OCI-LY1 (cell line): Measurements from ENCODE around the gene LYRM7.

Experiments
- H2AFZ ChIP-seq: fragments of 200-600 bp; sonication (generic), shearing (Covaris generic); 2 replicates; pipeline ENCODE4 v1.6.0; 2014; ENCODE audit warnings: antibody characterized with exemption, mild to moderate bottlenecking, low read length
- H3F3A ChIP-seq: fragments of 200-600 bp; sonication (generic), shearing (Covaris generic); 2 replicates; pipeline ENCODE4 v1.6.0; 2014; ENCODE audit warnings: mild to moderate bottlenecking, antibody characterized with exemption, low read length, moderate library complexity; ENCODE audit not compliant: insufficient read depth
- H3K27ac ChIP-seq: fragments of 200-600 bp; sonication (generic); 2 replicates; pipeline ENCODE4 v1.5.1; 2014; ENCODE audit warnings: low read length, mixed run types, mild to moderate bottlenecking, low read depth; ENCODE audit not compliant: poor library complexity, severe bottlenecking
- H3K27me3 ChIP-seq: fragments of 200-600 bp; sonication (generic); 2 replicates; pipeline ENCODE4 v1.6.0; 2014; ENCODE audit warnings: antibody characterized with exemption, mild to moderate bottlenecking, low read length, moderate library complexity; ENCODE audit not compliant: insufficient read depth
- H3K36me3 ChIP-seq: fragments of 200-600 bp; sonication (generic); 2 replicates; pipeline ENCODE4 v1.6.1; 2014; ENCODE audit warnings: mild to moderate bottlenecking, antibody characterized with exemption, low read length, moderate library complexity, mixed read lengths; ENCODE audit not compliant: insufficient read depth
- H3K4me1 ChIP-seq: fragments of 200-600 bp; sonication (generic); 2 replicates; pipeline ENCODE4 v1.5.1; 2014; ENCODE audit warnings: mild to moderate bottlenecking, low read length, moderate library complexity; ENCODE audit not compliant: insufficient read depth, severe bottlenecking
- H3K4me2 ChIP-seq: fragments of 200-600 bp; sonication (generic), shearing (Covaris generic); 2 replicates; pipeline ENCODE4 v1.6.1; 2014; ENCODE audit warnings: low read length
- H3K4me3 ChIP-seq: fragments of 200-600 bp; sonication (generic); 2 replicates; pipeline ENCODE4 v1.5.1; 2014; ENCODE audit warnings: low read length, low read depth, mild to moderate bottlenecking, mixed read lengths; ENCODE audit not compliant: poor library complexity, severe bottlenecking
- H3K79me2 ChIP-seq: fragments of 200-600 bp; shearing (Covaris generic); 2 replicates; pipeline ENCODE4 v1.6.1; 2016; ENCODE audit warnings: mixed run types, low read length, mixed read lengths; ENCODE audit not compliant: insufficient read depth
- H3K9ac ChIP-seq: fragments of 200-600 bp; sonication (generic), shearing (Covaris generic); 2 replicates; pipeline ENCODE4 v1.6.1; 2014; ENCODE audit warnings: mild to moderate bottlenecking, low read length, mixed read lengths
- H3K9me2 ChIP-seq: fragments of 200-600 bp; sonication (generic), shearing (Covaris generic); 2 replicates; pipeline ENCODE4 v1.6.1; 2014; ENCODE audit warnings: low read depth, mild to moderate bottlenecking, low read length, mixed read lengths
- H3K9me3 ChIP-seq: fragments of 200-600 bp; shearing (Covaris generic); 2 replicates; pipeline ENCODE4 v1.6.1; 2014; ENCODE audit warnings: low read length, mixed read lengths
- H4K20me1 ChIP-seq: fragments of 200-600 bp; sonication (generic), shearing (Covaris generic); 2 replicates; pipeline ENCODE4 v1.6.0; 2016; ENCODE audit warnings: mild to moderate bottlenecking, low read length; ENCODE audit not compliant: insufficient read depth
- CTCF ChIP-seq: fragments of 200-600 bp; sonication (generic), shearing (Covaris generic); IDR thresholded peaks from 2 replicates; pipeline ENCODE4 v1.5.1; 2017; ENCODE audit warnings: mild to moderate bottlenecking, antibody characterized with exemption, low read length, moderate library complexity, mixed read lengths
- EZH2 ChIP-seq: fragments of 200-600 bp; sonication (generic), shearing (Covaris generic); IDR thresholded peaks from 2 replicates; pipeline ENCODE4 v1.8.0; 2017; ENCODE audit warnings: borderline replicate concordance, mixed run types, mild to moderate bottlenecking, antibody characterized with exemption, low read length, moderate library complexity, mixed read lengths

LYRM7 gene

GRCh38 chr5:131195696-131196095, 25.0 kb downstream of the LYRM7 start:
- Histone ChIP-seq H3K27ac (no peak overlapping the region), H3K9ac (no peak overlapping the region), H3K27me3 (no peaks in the 10 kb centered on the region), H3K79me2 (no peaks in the 10 kb centered on the region), H2AFZ (no peak overlapping the region), H3K4me2 (no peak overlapping the region), H4K20me1 (no peaks in the 10 kb centered on the region), H3F3A (no peaks in the 10 kb centered on the region), H3K9me2 (no peaks in the 10 kb centered on the region), H3K36me3 (peaks cover 12% of the 10 kb centered on the region; the same call in 1 of the 2 replicates), H3K4me1 (no peaks in the 10 kb centered on the region), H3K4me3 (no peak overlapping the region), H3K9me3 (no peaks in the 10 kb centered on the region)
- TF ChIP-seq EZH2 = no peak
- TF ChIP-seq CTCF = no peak

GRCh38 chr5:131196331-131196730, 25.6 kb downstream of the LYRM7 start:
- Histone ChIP-seq H3K9me3 (no peaks in the 10 kb centered on the region), H3K4me2 (no peak overlapping the region), H3K4me3 (no peak overlapping the region), H4K20me1 (no peaks in the 10 kb centered on the region), H3K4me1 (no peaks in the 10 kb centered on the region), H3F3A (no peaks in the 10 kb centered on the region), H2AFZ (no peak overlapping the region), H3K9me2 (no peaks in the 10 kb centered on the region), H3K27me3 (no peaks in the 10 kb centered on the region), H3K36me3 (peaks cover 12% of the 10 kb centered on the region; the same call in 1 of the 2 replicates), H3K27ac (no peak overlapping the region), H3K9ac (no peak overlapping the region), H3K79me2 (no peaks in the 10 kb centered on the region)
- no peak for TF ChIP-seq CTCF
- TF ChIP-seq EZH2 = no peak

GRCh38 chr5:131198625-131199024, 27.9 kb downstream of the LYRM7 start:
- Histone ChIP-seq H3K9me3 (no peaks in the 10 kb centered on the region), H3K4me3 (no peak overlapping the region), H3K27me3 (no peaks in the 10 kb centered on the region), H3K9ac (no peak overlapping the region), H3K27ac (no peak overlapping the region), H3K79me2 (no peaks in the 10 kb centered on the region), H3F3A (no peaks in the 10 kb centered on the region), H4K20me1 (no peaks in the 10 kb centered on the region), H3K36me3 (peaks cover 20% of the 10 kb centered on the region; the same call in 1 of the 2 replicates), H2AFZ (no peak overlapping the region), H3K9me2 (no peaks in the 10 kb centered on the region), H3K4me1 (no peaks in the 10 kb centered on the region), H3K4me2 (no peak overlapping the region)
- TF ChIP-seq EZH2 (no peak), CTCF (no peak)
